ENCODE data around the gene WWOX. TPM values are rescaled to one million over a fixed set of nuclear protein-coding genes. Genes with fewer than 3 reads are reported as not detected.
A peak's percentile ranks its signal among the peaks of the same experiment; 100 is the strongest.

Gene WWOX
- total and polyA plus RNA-seq, 4 experiments from 2014 or later = 10.4 to 23.1 (median 17.5) TPM

- H3K27me3 ChIP-seq (ENCODE audit: insufficient read depth, low read length) = no peaks in the 10 kb centered on the region
- peaks cover 0 to 10% of the 10 kb centered on the region in 2 donors for H3K36me3 Mint-ChIP-seq
- H3K9me3 ChIP-seq (ENCODE audit: control insufficient read depth in 1 of 2, low read length in 2 of 2) = no peaks in the 10 kb centered on the region
- H3K27ac Mint-ChIP-seq = peak overlapping the region in 6 of 7 donors; percentile 23 to 72 (median 51)
- H3K4me1 ChIP-seq (ENCODE audit: insufficient read depth, low read length) = peaks cover 8% of the 10 kb centered on the region
- intact Hi-C loops (cut with micrococcal nuclease) = no loop called here
- H3K27me3 Mint-ChIP-seq = peaks cover 6 to 10% of the 10 kb centered on the region in 2 donors
- H3K27ac ChIP-seq (ENCODE audit: low read depth, low read length) = no peak overlapping the region
- peak overlapping the region in 6 of 8 donors; percentile 8 to 60 (median 36) for H3K4me3 Mint-ChIP-seq
- peaks cover 0 to 6% (median 0%) of the 10 kb centered on the region in 8 donors for H3K9me3 Mint-ChIP-seq
- peaks cover 9 to 20% (median 16%) of the 10 kb centered on the region in 4 donors for H3K4me1 Mint-ChIP-seq
- POLR2A ChIA-PET (ENCODE audit: partially characterized antibody) = interaction anchor here (0.6 kb wide), 1 partner anchor 263 kb away, joined by 3 read pairs; no protein-coding TSS in a partner anchor
- H3K36me3 ChIP-seq (ENCODE audit: insufficient read depth, low read length) = no peaks in the 10 kb centered on the region
- no peak for DNase-seq
- CTCF ChIA-PET (ENCODE audit: partially characterized antibody) = interaction anchor here (1.5 kb wide), 1 partner anchor 8 kb away, joined by 6 read pairs; no protein-coding TSS in a partner anchor
- no peak overlapping the region for H3K4me3 ChIP-seq (ENCODE audit: low read length in 2 of 2)
Observed at GRCh38 chr16:78778101-78779004, 678.9 kb downstream of the WWOX start.

- H3K27me3 ChIP-seq (ENCODE audit: insufficient read depth, low read length) = no peaks in the 10 kb centered on the region
- no peaks in the 10 kb centered on the region for H3K36me3 ChIP-seq (ENCODE audit: insufficient read depth, low read length)
- DNase-seq = no peak
- H3K27me3 Mint-ChIP-seq = peaks cover 6 to 10% of the 10 kb centered on the region in 2 donors
- ChIA-PET CTCF (ENCODE audit: partially characterized antibody) (interaction anchor here (0.6 to 3.2 kb wide), 2 partner anchors 10 to 75 kb away, joined by 5 to 20 read pairs; no protein-coding TSS in a partner anchor), POLR2A (ENCODE audit: partially characterized antibody) (no interaction called here)
- peak overlapping the region in 1 of 7 donors; percentile 69 for H3K27ac Mint-ChIP-seq
- no peak overlapping the region for H3K4me3 Mint-ChIP-seq
- H3K27ac ChIP-seq (ENCODE audit: low read depth, low read length) = no peak overlapping the region
- H3K36me3 Mint-ChIP-seq = peaks cover 0 to 10% of the 10 kb centered on the region in 2 donors
- H3K4me1 Mint-ChIP-seq = peaks cover 9 to 18% (median 13%) of the 10 kb centered on the region in 4 donors
- intact Hi-C loops (cut with micrococcal nuclease) = no loop called here
- peaks cover 8% of the 10 kb centered on the region for H3K4me1 ChIP-seq (ENCODE audit: insufficient read depth, low read length)
- no peak overlapping the region for H3K4me3 ChIP-seq (ENCODE audit: low read length in 2 of 2)
- no peaks in the 10 kb centered on the region for H3K9me3 ChIP-seq (ENCODE audit: control insufficient read depth in 1 of 2, low read length in 2 of 2)
- H3K9me3 Mint-ChIP-seq = peaks cover 0 to 6% (median 0%) of the 10 kb centered on the region in 8 donors
Observed at GRCh38 chr16:78780808-78781207, 681.4 kb downstream of the WWOX start.

GRCh38 chr16:78782572-78782971, 683.1 kb downstream of the WWOX start:
- Mint-ChIP-seq H3K9me3 (peaks cover 0 to 2% (median 0%) of the 10 kb centered on the region in 8 donors), H3K4me1 (peaks cover 9 to 19% (median 15%) of the 10 kb centered on the region in 4 donors), H3K4me3 (no peak overlapping the region), H3K27ac (no peak overlapping the region), H3K27me3 (peaks cover 0 to 5% of the 10 kb centered on the region in 2 donors), H3K36me3 (peaks cover 0 to 10% of the 10 kb centered on the region in 2 donors)
- Histone ChIP-seq H3K4me1 (ENCODE audit: insufficient read depth, low read length) (peaks cover 8% of the 10 kb centered on the region), H3K4me3 (ENCODE audit: low read length in 2 of 2) (no peak overlapping the region), H3K9me3 (ENCODE audit: control insufficient read depth in 1 of 2, low read length in 2 of 2) (no peaks in the 10 kb centered on the region), H3K27me3 (ENCODE audit: insufficient read depth, low read length) (no peaks in the 10 kb centered on the region), H3K27ac (ENCODE audit: low read depth, low read length) (no peak overlapping the region), H3K36me3 (ENCODE audit: insufficient read depth, low read length) (no peaks in the 10 kb centered on the region)
- intact Hi-C loops (cut with micrococcal nuclease) = no loop called here
- ChIA-PET POLR2A (ENCODE audit: partially characterized antibody) (no interaction called here), CTCF (ENCODE audit: partially characterized antibody) (no interaction called here)
- DNase-seq = no peak

- Histone ChIP-seq H3K4me1 (ENCODE audit: insufficient read depth, low read length) (peaks cover under 1% of the 10 kb centered on the region), H3K36me3 (ENCODE audit: insufficient read depth, low read length) (no peaks in the 10 kb centered on the region), H3K4me3 (ENCODE audit: low read length in 2 of 2) (no peak overlapping the region), H3K27ac (ENCODE audit: low read depth, low read length) (no peak overlapping the region), H3K27me3 (ENCODE audit: insufficient read depth, low read length) (no peaks in the 10 kb centered on the region), H3K9me3 (ENCODE audit: control insufficient read depth in 1 of 2, low read length in 2 of 2) (no peaks in the 10 kb centered on the region)
- ChIA-PET CTCF (ENCODE audit: partially characterized antibody) (interaction anchor here (1.3 kb wide), 1 partner anchor 13 kb away, joined by 5 read pairs; no protein-coding TSS in a partner anchor), POLR2A (ENCODE audit: partially characterized antibody) (no interaction called here)
- intact Hi-C loops (cut with micrococcal nuclease) = no loop called here
- Mint-ChIP-seq H3K4me3 (no peak overlapping the region), H3K27me3 (peaks cover 0 to under 1% of the 10 kb centered on the region in 2 donors), H3K4me1 (peaks cover 4 to 13% (median 8%) of the 10 kb centered on the region in 4 donors), H3K9me3 (peaks cover 0 to 2% (median 0%) of the 10 kb centered on the region in 8 donors), H3K27ac (no peak overlapping the region), H3K36me3 (peaks cover 0 to 6% of the 10 kb centered on the region in 2 donors)
- no peak for DNase-seq
Observed at GRCh38 chr16:78783570-78784079, 684.2 kb downstream of the WWOX start.

- no peak overlapping the region for H3K4me3 ChIP-seq (ENCODE audit: low read length in 2 of 2)
- CTCF ChIA-PET (ENCODE audit: partially characterized antibody) = interaction anchor here (0.7 to 1.4 kb wide), 3 partner anchors 15 to 82 kb away, joined by 3 to 5 read pairs (median 3); no protein-coding TSS in a partner anchor
- Mint-ChIP-seq H3K4me3 (no peak overlapping the region), H3K27me3 (no peaks in the 10 kb centered on the region), H3K4me1 (peaks cover 0 to 10% (median 6%) of the 10 kb centered on the region in 4 donors), H3K9me3 (peaks cover 0 to 2% (median 0%) of the 10 kb centered on the region in 8 donors), H3K27ac (no peak overlapping the region), H3K36me3 (peaks cover 0 to 6% of the 10 kb centered on the region in 2 donors)
- DNase-seq = no peak
- H3K4me1 ChIP-seq (ENCODE audit: insufficient read depth, low read length) = no peaks in the 10 kb centered on the region
- H3K9me3 ChIP-seq (ENCODE audit: control insufficient read depth in 1 of 2, low read length in 2 of 2) = no peaks in the 10 kb centered on the region
- no peaks in the 10 kb centered on the region for H3K36me3 ChIP-seq (ENCODE audit: insufficient read depth, low read length)
- no peaks in the 10 kb centered on the region for H3K27me3 ChIP-seq (ENCODE audit: insufficient read depth, low read length)
- intact Hi-C loops (cut with micrococcal nuclease) = no loop called here
- H3K27ac ChIP-seq (ENCODE audit: low read depth, low read length) = no peak overlapping the region
- POLR2A ChIA-PET (ENCODE audit: partially characterized antibody) = no interaction called here
Observed at GRCh38 chr16:78784771-78785170, 685.3 kb downstream of the WWOX start.

GRCh38 chr16:78785218-78785617, 685.8 kb downstream of the WWOX start:
- no peaks in the 10 kb centered on the region for H3K27me3 Mint-ChIP-seq
- H3K27me3 ChIP-seq (ENCODE audit: insufficient read depth, low read length) = no peaks in the 10 kb centered on the region
- no peaks in the 10 kb centered on the region for H3K36me3 ChIP-seq (ENCODE audit: insufficient read depth, low read length)
- H3K4me1 Mint-ChIP-seq = peaks cover under 1 to 12% (median 7%) of the 10 kb centered on the region in 4 donors
- no peaks in the 10 kb centered on the region for H3K9me3 ChIP-seq (ENCODE audit: control insufficient read depth in 1 of 2, low read length in 2 of 2)
- ChIA-PET CTCF (ENCODE audit: partially characterized antibody) (interaction anchor here (1.4 kb wide), 1 partner anchor 83 kb away, joined by 3 read pairs; no protein-coding TSS in a partner anchor), POLR2A (ENCODE audit: partially characterized antibody) (no interaction called here)
- peaks cover 0 to 2% (median 0%) of the 10 kb centered on the region in 8 donors for H3K9me3 Mint-ChIP-seq
- H3K4me1 ChIP-seq (ENCODE audit: insufficient read depth, low read length) = peaks cover under 1% of the 10 kb centered on the region
- H3K4me3 ChIP-seq (ENCODE audit: low read length in 2 of 2) = no peak overlapping the region
- peaks cover 0 to 6% of the 10 kb centered on the region in 2 donors for H3K36me3 Mint-ChIP-seq
- no peak overlapping the region for H3K27ac Mint-ChIP-seq
- H3K27ac ChIP-seq (ENCODE audit: low read depth, low read length) = no peak overlapping the region
- intact Hi-C loops (cut with micrococcal nuclease) = no loop called here
- H3K4me3 Mint-ChIP-seq = no peak overlapping the region
- DNase-seq = no peak

GRCh38 chr16:78786635-78787034, 687.2 kb downstream of the WWOX start:
- no peak for DNase-seq
- no peak overlapping the region for H3K27ac Mint-ChIP-seq
- ChIA-PET CTCF (ENCODE audit: partially characterized antibody) (no interaction called here), POLR2A (ENCODE audit: partially characterized antibody) (no interaction called here)
- Histone ChIP-seq H3K36me3 (ENCODE audit: insufficient read depth, low read length) (no peaks in the 10 kb centered on the region), H3K4me3 (ENCODE audit: low read length in 2 of 2) (no peak overlapping the region), H3K9me3 (ENCODE audit: control insufficient read depth in 1 of 2, low read length in 2 of 2) (no peaks in the 10 kb centered on the region), H3K27me3 (ENCODE audit: insufficient read depth, low read length) (no peaks in the 10 kb centered on the region), H3K4me1 (ENCODE audit: insufficient read depth, low read length) (peaks cover 6% of the 10 kb centered on the region), H3K27ac (ENCODE audit: low read depth, low read length) (no peak overlapping the region)
- peaks cover 0 to 6% of the 10 kb centered on the region in 2 donors for H3K36me3 Mint-ChIP-seq
- intact Hi-C loops (cut with micrococcal nuclease) = no loop called here
- H3K4me3 Mint-ChIP-seq = no peak overlapping the region
- H3K9me3 Mint-ChIP-seq = peaks cover 0 to 2% (median 0%) of the 10 kb centered on the region in 8 donors
- H3K4me1 Mint-ChIP-seq = peaks cover 4 to 12% (median 7%) of the 10 kb centered on the region in 4 donors
- no peaks in the 10 kb centered on the region for H3K27me3 Mint-ChIP-seq
